Effector CD8-positive, alpha-beta T cell (primary cell): ENCODE measurements around the gene GNAI3.

Experiments used
- DNase-seq: peaks from one replicate; lab custom pipeline; 2025; lab: John Stamatoyannopoulos, UW

Gene GNAI3

GRCh38 chr1:109623601-109624161, 75.3 kb downstream of the GNAI3 start:
- no peak for DNase-seq

- no peak for DNase-seq
Measured at GRCh38 chr1:109624201-109625010, 76.0 kb downstream of the GNAI3 start.

- DNase-seq: no peak
Measured at GRCh38 chr1:109625176-109625575, 76.8 kb downstream of the GNAI3 start.

GRCh38 chr1:109625601-109626560, 77.5 kb downstream of the GNAI3 start:
- DNase-seq: no peak

GRCh38 chr1:109626682-109627408, 78.4 kb downstream of the GNAI3 start:
- DNase-seq: no peak

GRCh38 chr1:109627692-109628399, 79.4 kb downstream of the GNAI3 start:
- DNase-seq: no peak

GRCh38 chr1:109628540-109629321, 80.3 kb downstream of the GNAI3 start:
- DNase-seq: no peak

GRCh38 chr1:109629372-109630030, 81.1 kb downstream of the GNAI3 start:
- no peak for DNase-seq

GRCh38 chr1:109630081-109630897, 81.9 kb downstream of the GNAI3 start:
- DNase-seq: peak; percentile 28

GRCh38 chr1:109630898-109631512, 82.6 kb downstream of the GNAI3 start:
- no peak for DNase-seq

- no peak for DNase-seq
Measured at GRCh38 chr1:109631513-109632505, 83.4 kb downstream of the GNAI3 start.

- no peak for DNase-seq
Measured at GRCh38 chr1:109632671-109633346, 84.4 kb downstream of the GNAI3 start.

- DNase-seq: no peak
Measured at GRCh38 chr1:109634292-109634691, 85.9 kb downstream of the GNAI3 start.

GRCh38 chr1:109634771-109635750, 86.6 kb downstream of the GNAI3 start:
- DNase-seq: no peak

GRCh38 chr1:109635862-109636200, 87.4 kb downstream of the GNAI3 start:
- DNase-seq: no peak
